Measurements from ENCODE around the gene PLK5. TPM values are rescaled to one million over a fixed set of nuclear protein-coding genes. Genes with fewer than 3 reads are reported as not detected.
"Not testable (repeated sequence)": the region's sequence is repeated elsewhere in the genome, so short reads cannot be mapped to it uniquely, and the experiment has no call there.

Gene PLK5
- total and polyA plus RNA-seq, 2 experiments from 2014 or later = 0.97 to 1.2 TPM

- Histone ChIP-seq H3K4me3 (no peak overlapping the region), H3K79me2 (replicated peaks; ENCODE audit: insufficient read depth) (no peaks in the 10 kb centered on the region), H3K27ac (ENCODE audit: low read depth) (no peak overlapping the region), H3F3A (replicated peaks; ENCODE audit: low read depth) (no peaks in the 10 kb centered on the region), H4K20me1 (replicated peaks; ENCODE audit: insufficient read depth) (no peaks in the 10 kb centered on the region), H3K36me3 (ENCODE audit: insufficient read depth) (no peaks in the 10 kb centered on the region), H3K27me3 (ENCODE audit: insufficient read depth) (peaks cover 13% of the 10 kb centered on the region), H2AFZ (no peak overlapping the region), H3K4me2 (no peak overlapping the region), H3K9me2 (ENCODE audit: insufficient read depth) (no peaks in the 10 kb centered on the region), H3K4me1 (ENCODE audit: insufficient read depth) (no peaks in the 10 kb centered on the region)
- Mint-ChIP-seq H3K36me3 (ENCODE audit: low read depth) (peaks cover 4% of the 10 kb centered on the region; the same call in 1 of the 3 replicates), H3K9me3 (peaks cover 3% of the 10 kb centered on the region; the same call in 1 of the 3 replicates), H3K4me1 (peaks cover 6% of the 10 kb centered on the region; the same call in 2 of the 3 replicates), H3K4me3 (no peak overlapping the region), H3K27me3 (ENCODE audit: insufficient read depth, low read depth, poor library complexity) (peaks cover 26% of the 10 kb centered on the region), H3K27ac (no peak overlapping the region)
- TF ChIP-seq ZNF114 (CRISPR knock-in tag; IDR thresholded peaks at IDR 0.05) = no peak
- TF ChIP-seq ZNF462 (CRISPR knock-in tag; IDR thresholded peaks at IDR 0.05) = no peak
- no peak for ATAC-seq
- no peak for DNase-seq (ENCODE audit: low spot score)
Observed at GRCh38 chr19:1528596-1529429, 4.9 kb downstream of the PLK5 start.

GRCh38 chr19:1529430-1529816 lies 5.5 kb downstream of the PLK5 start:
- no peaks in the 10 kb centered on the region for H3K9me2 ChIP-seq (ENCODE audit: insufficient read depth)
- no peaks in the 10 kb centered on the region for H3K79me2 ChIP-seq (replicated peaks; ENCODE audit: insufficient read depth)
- H3K9me3 Mint-ChIP-seq = peaks cover 2% of the 10 kb centered on the region; the same call in 1 of the 3 replicates
- H4K20me1 ChIP-seq (replicated peaks; ENCODE audit: insufficient read depth) = no peaks in the 10 kb centered on the region
- no peak overlapping the region for H3K4me3 Mint-ChIP-seq
- peaks cover 23% of the 10 kb centered on the region for H3K27me3 Mint-ChIP-seq (ENCODE audit: insufficient read depth, low read depth, poor library complexity)
- H3K4me1 ChIP-seq (ENCODE audit: insufficient read depth) = no peaks in the 10 kb centered on the region
- no peak overlapping the region for H2AFZ ChIP-seq
- H3K27ac ChIP-seq (ENCODE audit: low read depth) = no peak overlapping the region
- H3K4me2 ChIP-seq = no peak overlapping the region
- H3K36me3 Mint-ChIP-seq (ENCODE audit: low read depth) = peaks cover 3% of the 10 kb centered on the region; the same call in 1 of the 3 replicates
- DNase-seq (ENCODE audit: low spot score) (no peak), ATAC-seq (no peak)
- no peaks in the 10 kb centered on the region for H3F3A ChIP-seq (replicated peaks; ENCODE audit: low read depth)
- no peak overlapping the region for H3K4me3 ChIP-seq
- H3K27ac Mint-ChIP-seq = no peak overlapping the region
- TF ChIP-seq, protein P1, sequence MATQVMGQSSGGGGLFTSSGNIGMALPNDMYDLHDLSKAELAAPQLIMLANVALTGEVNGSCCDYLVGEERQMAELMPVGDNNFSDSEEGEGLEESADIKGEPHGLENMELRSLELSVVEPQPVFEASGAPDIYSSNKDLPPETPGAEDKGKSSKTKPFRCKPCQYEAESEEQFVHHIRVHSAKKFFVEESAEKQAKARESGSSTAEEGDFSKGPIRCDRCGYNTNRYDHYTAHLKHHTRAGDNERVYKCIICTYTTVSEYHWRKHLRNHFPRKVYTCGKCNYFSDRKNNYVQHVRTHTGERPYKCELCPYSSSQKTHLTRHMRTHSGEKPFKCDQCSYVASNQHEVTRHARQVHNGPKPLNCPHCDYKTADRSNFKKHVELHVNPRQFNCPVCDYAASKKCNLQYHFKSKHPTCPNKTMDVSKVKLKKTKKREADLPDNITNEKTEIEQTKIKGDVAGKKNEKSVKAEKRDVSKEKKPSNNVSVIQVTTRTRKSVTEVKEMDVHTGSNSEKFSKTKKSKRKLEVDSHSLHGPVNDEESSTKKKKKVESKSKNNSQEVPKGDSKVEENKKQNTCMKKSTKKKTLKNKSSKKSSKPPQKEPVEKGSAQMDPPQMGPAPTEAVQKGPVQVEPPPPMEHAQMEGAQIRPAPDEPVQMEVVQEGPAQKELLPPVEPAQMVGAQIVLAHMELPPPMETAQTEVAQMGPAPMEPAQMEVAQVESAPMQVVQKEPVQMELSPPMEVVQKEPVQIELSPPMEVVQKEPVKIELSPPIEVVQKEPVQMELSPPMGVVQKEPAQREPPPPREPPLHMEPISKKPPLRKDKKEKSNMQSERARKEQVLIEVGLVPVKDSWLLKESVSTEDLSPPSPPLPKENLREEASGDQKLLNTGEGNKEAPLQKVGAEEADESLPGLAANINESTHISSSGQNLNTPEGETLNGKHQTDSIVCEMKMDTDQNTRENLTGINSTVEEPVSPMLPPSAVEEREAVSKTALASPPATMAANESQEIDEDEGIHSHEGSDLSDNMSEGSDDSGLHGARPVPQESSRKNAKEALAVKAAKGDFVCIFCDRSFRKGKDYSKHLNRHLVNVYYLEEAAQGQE (IDR thresholded peaks at IDR 0.05; ENCODE audit: unreplicated experiment) = no peak
- TF ChIP-seq JUNB (IDR thresholded peaks at IDR 0.05; ENCODE audit: unreplicated experiment) (no peak), EZH2phosphoT487 (IDR thresholded peaks at IDR 0.05; ENCODE audit: unreplicated experiment) (no peak)
- H3K4me1 Mint-ChIP-seq = peaks cover 5% of the 10 kb centered on the region; the same call in 2 of the 3 replicates
- H3K27me3 ChIP-seq (ENCODE audit: insufficient read depth) = peaks cover 8% of the 10 kb centered on the region
- H3K36me3 ChIP-seq (ENCODE audit: insufficient read depth) = no peaks in the 10 kb centered on the region

DNA sequence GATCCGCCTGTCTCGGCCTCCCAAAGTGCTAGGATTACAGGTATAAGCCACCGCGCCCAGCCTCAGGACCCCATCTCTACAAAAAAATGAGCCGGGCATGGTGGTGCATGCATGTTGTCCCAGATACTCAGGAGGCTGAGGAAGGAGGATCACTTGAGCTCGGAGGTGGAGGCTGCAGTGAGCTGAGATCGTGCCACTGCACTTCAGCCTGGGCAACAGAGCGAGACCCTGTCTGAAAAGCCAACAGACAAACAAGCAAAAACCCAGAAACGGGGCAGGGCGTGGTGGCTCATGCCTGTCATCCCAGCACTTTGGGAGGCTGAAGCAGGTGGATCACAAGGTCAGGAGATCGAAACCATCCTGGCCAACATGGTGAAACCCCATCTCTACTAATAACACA lies 7.0 kb downstream of the PLK5 start:
- H3K27me3 ChIP-seq (ENCODE audit: insufficient read depth); H3K4me3 Mint-ChIP-seq; H4K20me1 ChIP-seq (replicated peaks; ENCODE audit: insufficient read depth); H3F3A ChIP-seq (replicated peaks; ENCODE audit: low read depth); H3K27ac ChIP-seq (ENCODE audit: low read depth); DNase-seq (ENCODE audit: low spot score); ATAC-seq; H3K4me1 ChIP-seq (ENCODE audit: insufficient read depth); H3K4me1 Mint-ChIP-seq; H3K36me3 ChIP-seq (ENCODE audit: insufficient read depth); H2AFZ ChIP-seq; H3K4me2 ChIP-seq; H3K79me2 ChIP-seq (replicated peaks; ENCODE audit: insufficient read depth); H3K9me2 ChIP-seq (ENCODE audit: insufficient read depth); H3K27ac Mint-ChIP-seq; H3K4me3 ChIP-seq; H3K9me3 Mint-ChIP-seq; H3K36me3 Mint-ChIP-seq (ENCODE audit: low read depth): not testable (repeated sequence)
- peaks cover 12% of the 10 kb centered on the region for H3K27me3 Mint-ChIP-seq (ENCODE audit: insufficient read depth, low read depth, poor library complexity)

Data from GM23338 (cell line).